ENCODE data around the gene CXCL13.
"Not testable (repeated sequence)": the region's sequence is repeated elsewhere in the genome, so short reads cannot be mapped to it uniquely, and the experiment has no call there.

Gene CXCL13

DNA sequence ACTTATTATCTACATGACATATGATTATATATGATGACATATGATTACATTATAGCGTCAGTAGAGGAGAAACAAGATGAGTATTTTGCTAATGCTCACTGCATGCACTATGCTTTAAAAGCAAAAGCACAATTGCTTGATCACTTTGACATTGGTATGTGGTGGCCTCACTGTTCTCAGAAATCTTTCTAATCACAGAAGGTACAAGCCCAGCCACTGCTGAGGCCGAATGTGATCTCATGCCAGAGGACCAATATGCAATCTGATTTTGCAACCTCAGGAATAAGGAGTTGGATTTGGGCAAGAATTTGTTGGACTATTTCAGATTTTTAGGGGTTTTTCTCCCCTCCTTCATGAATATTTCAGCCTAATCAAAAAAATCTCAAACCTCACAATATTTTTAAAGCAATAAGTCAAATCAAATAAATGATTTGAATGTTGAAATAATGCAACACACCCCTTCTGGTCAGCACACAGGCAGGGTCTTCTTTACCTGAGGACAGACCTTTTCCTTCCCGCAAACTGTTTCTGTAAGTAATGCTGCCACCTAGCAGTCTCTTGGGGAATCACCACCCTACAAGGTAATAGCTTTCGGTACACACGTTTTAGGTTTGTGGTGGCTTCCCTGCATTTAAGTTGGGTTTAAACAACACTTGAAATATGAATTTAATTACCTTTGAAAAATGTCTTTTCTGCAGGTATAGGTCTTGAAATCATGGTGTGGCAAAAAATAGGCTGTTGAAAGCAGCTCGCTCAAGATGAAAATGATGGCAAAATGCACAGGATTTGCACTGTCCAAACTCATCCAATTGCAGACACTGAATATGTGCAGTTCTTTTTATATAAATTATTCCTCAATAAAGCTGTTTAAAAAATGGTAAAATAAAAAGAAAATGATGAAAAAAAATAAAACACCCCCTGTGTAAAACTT, 4.8 kb upstream of the CXCL13 start:
- DNase-seq (ENCODE audit: extremely low spot score, insufficient read length, low read depth) (no peak), FAIRE-seq (peak; percentile 93)

DNA sequence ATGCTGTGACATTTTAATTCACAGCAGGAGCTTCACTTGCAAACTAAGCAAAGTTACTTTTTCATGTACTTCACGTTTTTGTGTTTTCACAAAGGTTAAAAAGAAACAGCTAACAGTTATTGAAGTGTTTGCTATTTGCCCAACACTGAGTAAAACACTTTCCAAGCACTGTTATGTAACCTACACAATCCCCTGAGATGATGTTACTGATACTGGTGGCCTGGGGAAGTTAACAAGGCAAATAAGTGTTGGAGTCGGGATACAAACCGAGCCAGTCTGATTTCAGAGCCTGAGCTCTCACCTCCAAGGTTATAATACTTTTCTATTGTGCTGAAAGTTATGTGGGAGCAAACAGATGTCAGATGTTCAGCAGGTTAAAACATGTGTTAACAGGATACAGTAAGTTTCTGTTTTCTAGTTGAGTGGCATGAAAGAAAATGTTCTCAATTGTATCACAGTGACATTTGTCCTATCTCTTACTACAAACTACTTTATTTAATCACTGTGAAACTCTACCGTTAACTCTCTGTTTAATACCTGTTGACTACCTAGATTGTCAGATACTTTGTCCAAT, 3.9 kb upstream of the CXCL13 start:
- FAIRE-seq (no peak), DNase-seq (ENCODE audit: extremely low spot score, insufficient read length, low read depth) (no peak)

DNA sequence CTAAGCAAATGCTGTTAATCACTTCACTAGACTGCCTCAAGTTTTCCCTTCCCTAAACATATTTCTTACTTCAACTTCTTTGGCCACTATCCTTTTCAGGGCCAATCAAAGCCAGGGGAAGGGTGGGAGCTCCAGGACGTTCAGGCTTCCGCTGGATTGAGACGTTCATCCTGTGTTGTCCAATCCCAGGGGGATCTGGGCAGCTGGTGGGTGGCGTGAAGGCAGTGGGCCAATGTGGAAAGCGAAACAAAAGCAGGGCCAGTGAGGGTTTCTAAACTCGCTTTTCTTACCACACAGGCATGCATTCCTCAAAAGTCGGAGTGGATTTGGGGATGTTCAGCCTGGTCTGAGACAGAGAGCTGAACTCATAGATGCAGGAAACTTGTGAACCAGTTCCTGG, 7.6 kb downstream of the CXCL13 start:
- DNase-seq (ENCODE audit: extremely low spot score, insufficient read length, low read depth) (no peak), FAIRE-seq (no peak)

- FAIRE-seq: no peak
- no peak for DNase-seq (ENCODE audit: extremely low spot score, insufficient read length, low read depth)
These were observed 9.5 kb downstream of the CXCL13 start for GRCh38 chr4:77615153-77615552.

DNA sequence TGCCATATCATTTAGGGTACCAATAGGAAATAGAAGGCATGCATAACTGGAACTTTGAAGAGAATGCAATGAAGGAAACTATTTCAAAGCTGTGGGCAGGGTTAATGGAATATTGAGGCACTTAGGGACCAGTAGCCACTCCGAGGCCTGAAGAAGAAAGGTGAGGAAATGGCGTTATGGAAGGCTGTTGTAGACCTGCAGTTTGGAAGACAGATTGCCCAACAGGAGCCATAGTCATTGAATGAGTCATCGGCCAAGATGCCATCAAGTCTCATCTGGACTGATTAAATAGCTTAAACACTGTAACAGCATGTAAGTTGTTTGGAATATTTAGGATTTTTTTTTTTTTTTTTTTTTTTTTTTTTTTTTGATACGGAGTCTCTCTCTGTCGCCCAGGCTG, 11.6 kb downstream of the CXCL13 start:
- DNase-seq (ENCODE audit: extremely low spot score, insufficient read length, low read depth) (no peak), FAIRE-seq (no peak)

DNA sequence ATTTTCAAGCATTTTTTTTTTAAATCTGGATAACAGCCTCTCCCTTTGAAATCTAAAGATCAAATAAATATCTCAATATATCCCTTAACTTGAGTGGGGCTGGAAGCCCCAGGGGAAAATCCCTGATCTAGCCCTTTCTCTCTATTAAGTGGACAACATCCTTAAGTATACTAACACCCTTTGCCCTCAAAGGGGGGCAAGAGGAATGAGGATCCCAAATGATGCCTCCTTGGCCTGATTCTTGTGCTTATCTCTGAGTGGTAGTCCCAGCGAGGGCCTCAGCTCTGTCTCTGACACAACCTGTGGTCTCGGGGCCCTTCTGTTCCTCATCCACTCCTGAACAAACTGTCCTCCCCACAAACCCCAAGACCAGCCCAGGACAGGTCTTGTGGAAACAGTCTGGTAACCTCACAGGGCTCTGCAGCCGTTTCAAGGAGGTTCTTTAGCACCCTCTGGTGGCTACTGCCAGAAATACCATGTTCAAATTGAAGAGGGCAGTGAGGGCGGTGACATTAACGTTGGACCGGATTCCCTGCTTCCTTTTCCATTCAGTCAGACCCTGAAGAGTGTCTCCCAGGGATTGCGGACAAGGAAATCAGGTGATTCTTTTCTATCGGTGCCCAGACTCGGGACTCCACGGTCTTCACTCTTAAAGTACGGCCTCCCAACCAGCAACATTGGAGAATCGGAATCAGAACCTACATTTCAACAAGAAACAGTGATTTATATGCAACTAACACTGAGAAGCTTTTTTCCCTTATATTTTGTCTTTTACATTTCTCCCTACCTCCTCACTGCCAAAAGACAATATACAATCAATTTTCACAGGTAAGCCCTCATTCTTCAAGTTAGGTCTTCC, 13.0 kb downstream of the CXCL13 start:
- DNase-seq (ENCODE audit: extremely low spot score, insufficient read length, low read depth) (no peak), FAIRE-seq (peak; percentile 86)

DNA sequence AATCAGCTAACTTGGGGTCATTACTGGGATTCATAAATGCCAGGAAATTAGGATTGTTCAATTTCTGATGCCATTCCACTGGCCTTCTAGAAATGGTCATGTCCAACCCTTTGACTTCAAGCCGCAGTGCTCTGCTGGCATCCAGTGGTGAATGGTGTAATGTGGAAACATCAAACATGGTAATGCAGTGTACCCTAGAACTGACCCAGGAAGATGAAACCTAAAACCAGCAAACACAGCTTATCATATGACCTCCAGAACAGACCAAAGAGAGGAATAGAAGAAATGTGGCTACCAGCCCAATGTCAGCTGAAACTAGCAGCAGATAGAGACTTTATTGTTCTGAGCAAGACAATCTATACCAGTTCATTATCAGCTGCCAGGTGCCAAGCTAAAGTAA, 13.8 kb downstream of the CXCL13 start:
- FAIRE-seq (no peak), DNase-seq (ENCODE audit: extremely low spot score, insufficient read length, low read depth) (no peak)

- DNase-seq (ENCODE audit: extremely low spot score, insufficient read length, low read depth) (no peak), FAIRE-seq (no peak)
These were observed 15.6 kb downstream of the CXCL13 start for GRCh38 chr4:77621254-77621653.

GRCh38 chr4:77623091-77623490, 17.5 kb downstream of the CXCL13 start:
- FAIRE-seq: no peak

GRCh38 chr4:77624213-77624612, 18.6 kb downstream of the CXCL13 start:
- FAIRE-seq (no peak), DNase-seq (ENCODE audit: extremely low spot score, insufficient read length, low read depth) (no peak)

More at GRCh38 chr4:77623091-77623490, 17.5 kb downstream of the CXCL13 start:
- no peak for DNase-seq (ENCODE audit: extremely low spot score, insufficient read length, low read depth)

DNA sequence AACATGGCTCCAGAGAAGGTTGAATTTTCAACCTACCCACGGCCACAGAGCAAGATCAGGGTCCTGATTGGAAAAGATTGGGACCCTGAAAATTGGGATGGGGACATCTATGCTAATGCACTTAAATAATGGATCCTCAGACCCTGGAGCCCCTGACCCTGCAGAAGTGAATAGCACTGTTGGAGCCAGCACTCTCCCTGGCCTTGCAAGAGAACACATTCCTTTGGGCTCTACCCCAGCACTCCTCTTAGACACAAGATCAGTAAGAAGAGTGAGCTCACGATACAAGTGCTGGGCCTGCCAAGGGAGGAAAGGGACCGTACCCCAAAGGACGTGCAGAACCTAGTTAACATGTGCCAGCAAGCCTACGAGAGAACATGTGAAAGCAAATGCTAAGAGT, 19.9 kb downstream of the CXCL13 start:
- DNase-seq (ENCODE audit: extremely low spot score, insufficient read length, low read depth) (no peak), FAIRE-seq (no peak)

- FAIRE-seq (peak; percentile 69), DNase-seq (ENCODE audit: extremely low spot score, insufficient read length, low read depth) (peak; percentile 8)
These were observed 24.3 kb downstream of the CXCL13 start for GRCh38 chr4:77629885-77630284.

DNA sequence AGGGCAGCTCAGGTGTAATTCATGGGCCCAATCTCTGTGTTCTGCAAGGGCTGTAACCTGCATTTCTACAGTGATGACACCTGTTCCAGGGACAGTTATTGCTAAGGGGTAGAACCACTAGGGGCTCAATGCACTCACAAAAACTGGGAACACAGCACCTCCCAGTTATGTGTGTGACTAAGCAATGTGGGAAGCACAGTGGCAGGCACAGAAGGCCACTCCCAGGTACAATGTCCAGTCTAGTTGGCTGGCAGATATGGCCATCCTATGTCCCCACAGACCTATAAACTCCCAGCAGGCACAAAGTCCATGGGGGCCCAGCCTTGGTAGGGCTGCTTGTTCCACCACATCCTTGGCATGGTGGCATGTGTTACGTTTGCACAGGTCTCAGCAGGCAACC, 25.7 kb downstream of the CXCL13 start:
- DNase-seq (ENCODE audit: extremely low spot score, insufficient read length, low read depth) (no peak), FAIRE-seq (no peak)

GRCh38 chr4:77634132-77634785, 28.6 kb downstream of the CXCL13 start:
- DNase-seq (ENCODE audit: extremely low spot score, insufficient read length, low read depth) (no peak), FAIRE-seq (no peak)

- DNase-seq (ENCODE audit: extremely low spot score, insufficient read length, low read depth) (no peak), FAIRE-seq (no peak)
These were observed 29.6 kb downstream of the CXCL13 start for GRCh38 chr4:77635246-77635645.

GRCh38 chr4:77635876-77636275, 30.3 kb downstream of the CXCL13 start:
- no peak for FAIRE-seq
- DNase-seq (ENCODE audit: extremely low spot score, insufficient read length, low read depth): no peak

DNA sequence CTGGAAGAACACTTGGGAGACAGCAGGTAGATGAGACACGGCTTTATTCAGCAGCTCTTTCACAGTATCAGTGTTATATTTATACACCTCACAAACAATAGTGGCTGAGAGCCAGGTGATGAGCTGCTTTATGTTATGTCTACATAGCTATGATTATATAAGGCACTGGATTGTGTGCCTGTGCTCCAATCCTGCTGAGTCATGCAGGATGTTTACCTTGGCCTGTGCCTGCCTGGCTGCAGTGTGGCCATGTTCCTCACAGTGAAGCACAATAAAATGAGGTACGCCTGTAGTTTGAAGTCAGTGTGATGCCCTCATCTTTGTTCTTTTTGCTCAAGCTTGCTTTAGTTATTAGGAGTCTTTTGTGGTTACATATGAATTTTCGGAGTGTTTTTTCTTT, 31.3 kb downstream of the CXCL13 start:
- FAIRE-seq (no peak), DNase-seq (ENCODE audit: extremely low spot score, insufficient read length, low read depth) (no peak)

DNA sequence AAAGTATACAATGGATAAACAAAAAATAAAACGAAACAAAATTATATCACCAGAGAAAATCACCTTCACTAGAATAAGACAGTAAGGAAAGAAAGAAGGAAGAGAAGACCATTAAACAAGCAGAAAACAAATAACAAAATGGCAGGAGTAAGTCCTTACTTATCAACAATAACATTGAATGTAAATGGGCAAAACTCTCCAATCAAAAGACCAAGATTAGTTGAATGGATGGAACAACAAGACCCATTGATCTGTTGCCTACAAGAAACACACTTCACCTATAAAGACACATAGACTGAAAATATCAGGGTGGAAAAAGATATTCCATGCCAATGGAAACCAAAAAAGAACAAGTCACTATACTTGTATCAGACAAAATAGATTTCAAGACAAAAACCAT, 38.4 kb downstream of the CXCL13 start:
- not testable (repeated sequence) for FAIRE-seq; DNase-seq (ENCODE audit: extremely low spot score, insufficient read length, low read depth)

- FAIRE-seq: no peak
These were observed 45.2 kb downstream of the CXCL13 start for GRCh38 chr4:77650787-77651186.

GRCh38 chr4:77651820-77652219, 46.2 kb downstream of the CXCL13 start:
- DNase-seq (ENCODE audit: extremely low spot score, insufficient read length, low read depth): no peak
- no peak for FAIRE-seq

More at GRCh38 chr4:77650787-77651186, 45.2 kb downstream of the CXCL13 start:
- DNase-seq (ENCODE audit: extremely low spot score, insufficient read length, low read depth): no peak

Data from GM18507 (cell line).